ENCODE data around the gene PRM2. TPM values are rescaled to one million over a fixed set of nuclear protein-coding genes. Genes with fewer than 3 reads are reported as not detected.

PRM2 gene, protein sequence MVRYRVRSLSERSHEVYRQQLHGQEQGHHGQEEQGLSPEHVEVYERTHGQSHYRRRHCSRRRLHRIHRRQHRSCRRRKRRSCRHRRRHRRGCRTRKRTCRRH
- not detected for total RNA-seq

DNA sequence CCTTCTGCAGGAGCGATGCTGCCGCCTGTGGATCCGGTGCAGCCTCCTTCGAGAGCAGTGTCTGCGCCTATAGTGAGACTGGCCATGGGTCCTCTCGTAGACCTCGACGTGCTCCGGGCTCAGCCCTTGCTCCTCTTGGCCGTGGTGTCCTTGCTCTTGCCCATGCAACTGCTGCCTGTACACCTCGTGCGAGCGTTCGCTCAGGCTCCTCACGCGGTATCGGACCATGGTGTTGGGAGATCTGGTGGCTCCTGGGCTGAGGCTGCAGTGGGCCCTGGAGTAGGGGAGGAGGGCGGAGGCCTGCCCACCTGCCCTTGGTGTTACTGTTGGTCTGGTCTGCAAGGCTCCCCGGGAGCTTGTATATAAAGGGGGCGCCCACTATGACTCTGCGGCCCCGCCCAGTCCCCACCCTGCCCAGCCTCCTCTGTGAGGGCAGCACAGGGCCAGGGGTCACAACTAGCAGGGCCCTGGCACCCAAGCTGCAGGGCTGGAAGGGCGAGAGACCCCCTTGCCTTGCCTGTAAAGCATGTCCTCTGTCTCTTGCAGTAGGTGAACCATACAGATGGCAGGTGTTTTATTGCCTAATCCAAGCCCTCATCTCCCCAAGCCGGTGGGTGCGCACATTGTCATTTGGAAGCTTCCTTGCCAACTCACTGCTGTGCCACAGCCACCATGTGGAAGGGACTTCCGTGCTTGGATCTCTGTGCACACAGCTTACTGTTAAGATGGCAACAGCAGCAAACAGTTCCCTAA lies at the start of gene PRM2:
TSS of gene PRM2 (minus strand) at position 338 of the 753 bp plus-strand sequence. CDS start at position 228, 110 bp downstream.
- TF ChIP-seq POLR2A (IDR thresholded peaks at IDR 0.05): no peak
- TF ChIP-seq, protein P1, sequence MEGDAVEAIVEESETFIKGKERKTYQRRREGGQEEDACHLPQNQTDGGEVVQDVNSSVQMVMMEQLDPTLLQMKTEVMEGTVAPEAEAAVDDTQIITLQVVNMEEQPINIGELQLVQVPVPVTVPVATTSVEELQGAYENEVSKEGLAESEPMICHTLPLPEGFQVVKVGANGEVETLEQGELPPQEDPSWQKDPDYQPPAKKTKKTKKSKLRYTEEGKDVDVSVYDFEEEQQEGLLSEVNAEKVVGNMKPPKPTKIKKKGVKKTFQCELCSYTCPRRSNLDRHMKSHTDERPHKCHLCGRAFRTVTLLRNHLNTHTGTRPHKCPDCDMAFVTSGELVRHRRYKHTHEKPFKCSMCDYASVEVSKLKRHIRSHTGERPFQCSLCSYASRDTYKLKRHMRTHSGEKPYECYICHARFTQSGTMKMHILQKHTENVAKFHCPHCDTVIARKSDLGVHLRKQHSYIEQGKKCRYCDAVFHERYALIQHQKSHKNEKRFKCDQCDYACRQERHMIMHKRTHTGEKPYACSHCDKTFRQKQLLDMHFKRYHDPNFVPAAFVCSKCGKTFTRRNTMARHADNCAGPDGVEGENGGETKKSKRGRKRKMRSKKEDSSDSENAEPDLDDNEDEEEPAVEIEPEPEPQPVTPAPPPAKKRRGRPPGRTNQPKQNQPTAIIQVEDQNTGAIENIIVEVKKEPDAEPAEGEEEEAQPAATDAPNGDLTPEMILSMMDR (IDR thresholded peaks at IDR 0.05): no peak
- no peak for TF ChIP-seq POLR2AphosphoS5 (IDR thresholded peaks at IDR 0.05)

DNA sequence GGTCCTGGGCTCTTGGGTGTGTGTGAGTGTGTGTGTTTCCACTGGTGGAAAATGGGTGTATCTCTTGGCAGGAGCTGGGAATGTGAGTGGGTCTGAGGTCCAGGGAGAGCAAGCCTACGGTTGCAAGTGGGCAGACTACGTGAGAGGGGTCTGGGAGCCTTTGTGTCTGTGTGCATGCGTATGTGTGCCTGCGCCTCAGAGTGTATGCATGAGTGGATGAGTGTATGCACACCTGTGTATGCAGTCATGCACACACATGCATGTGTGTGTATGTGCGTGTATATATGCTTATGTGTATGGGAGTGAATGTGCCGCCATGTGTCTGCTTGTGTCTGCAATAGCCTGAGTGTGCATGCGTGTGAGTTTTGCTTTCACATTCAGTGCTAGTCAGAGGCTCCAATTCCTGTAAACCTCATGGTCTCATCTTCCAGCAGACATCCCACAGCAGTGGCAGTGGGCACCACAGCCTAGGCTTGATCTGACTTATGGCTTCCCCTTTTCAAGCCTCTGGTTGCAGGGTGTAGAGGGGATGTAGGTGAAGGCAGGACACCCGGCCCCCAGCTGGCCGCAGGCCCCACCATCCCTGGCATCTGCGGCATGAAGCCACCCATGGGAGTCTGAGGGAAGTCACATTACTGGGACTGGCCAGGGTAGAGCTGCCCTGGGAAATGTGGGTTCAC lies 49.3 kb upstream of the PRM2 start:
- Histone ChIP-seq H3K27ac (no peak overlapping the region), H3K4me3 (no peak overlapping the region), H3K4me1 (no peaks in the 10 kb centered on the region), H3K9me3 (no peaks in the 10 kb centered on the region), H3K36me3 (no peaks in the 10 kb centered on the region), H3K27me3 (no peaks in the 10 kb centered on the region)
- DNase-seq (ENCODE audit: low spot score in 2 of 2): no peak
- TF ChIP-seq, protein P1 (IDR thresholded peaks at IDR 0.05): no peak
- no peak for TF ChIP-seq POLR2A (IDR thresholded peaks at IDR 0.05)
- TF ChIP-seq POLR2AphosphoS5 (IDR thresholded peaks at IDR 0.05): no peak
- intact Hi-C loops (cut with DNase I; ENCODE audit: low total_unique reads): no loop called here

More for the DNA sequence above, at the start of gene PRM2:
- intact Hi-C loops (cut with DNase I; ENCODE audit: low total_unique reads): no loop called here
- Histone ChIP-seq H3K9me3 (no peaks in the 10 kb centered on the region), H3K27ac (no peak within 1 kb of the TSS), H3K27me3 (no peaks in the 10 kb centered on the region), H3K4me3 (no peak within 1 kb of the TSS), H3K36me3 (no peaks in the 10 kb centered on the region), H3K4me1 (no peaks in the 10 kb centered on the region)
- no peak for DNase-seq (ENCODE audit: low spot score in 2 of 2)

DNA sequence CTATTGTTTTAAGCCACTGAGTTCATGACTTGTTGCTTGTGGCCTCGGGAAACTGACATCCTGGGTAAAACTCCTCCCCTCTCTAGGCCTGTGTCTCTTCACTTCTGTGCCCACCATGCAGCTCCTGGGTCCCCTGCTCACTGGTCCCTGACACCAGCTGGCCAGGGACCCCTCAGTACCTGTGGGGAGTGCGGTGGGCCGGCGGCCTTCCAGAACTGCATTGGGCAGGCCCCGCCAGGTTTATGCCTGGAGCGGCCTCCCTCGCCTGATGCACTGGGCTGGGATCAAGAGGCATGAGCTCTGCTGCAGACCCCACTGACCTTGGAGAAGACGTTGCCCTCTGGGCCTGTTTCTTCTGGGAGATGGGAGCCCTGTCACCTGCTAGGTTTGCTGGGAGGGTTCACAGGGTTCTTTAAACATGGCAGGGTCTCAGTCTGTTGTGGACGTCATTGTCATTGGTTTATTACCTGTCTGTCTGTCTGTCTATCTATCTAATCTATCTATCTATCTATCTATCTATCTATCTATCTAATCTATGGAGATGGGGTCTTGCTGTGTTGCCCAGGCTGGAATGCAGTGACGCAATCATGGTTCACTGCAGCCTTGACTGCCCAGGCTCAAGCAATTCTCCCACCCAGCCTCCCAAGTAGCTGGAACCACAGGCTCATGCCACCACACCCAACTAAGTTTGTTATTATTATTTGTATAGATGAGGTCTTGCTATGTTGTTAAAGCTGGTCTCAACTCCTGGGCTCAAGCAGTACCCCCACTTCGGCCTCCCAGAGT lies 47.5 kb upstream of the PRM2 start:
- Histone ChIP-seq H3K4me1 (no peaks in the 10 kb centered on the region), H3K36me3 (no peaks in the 10 kb centered on the region), H3K4me3 (no peak overlapping the region), H3K9me3 (no peaks in the 10 kb centered on the region), H3K27ac (no peak overlapping the region), H3K27me3 (no peaks in the 10 kb centered on the region)
- TF ChIP-seq, protein P1 (IDR thresholded peaks at IDR 0.05): no peak
- TF ChIP-seq POLR2AphosphoS5 (IDR thresholded peaks at IDR 0.05) (no peak), POLR2A (IDR thresholded peaks at IDR 0.05) (no peak)
- no peak for DNase-seq (ENCODE audit: low spot score in 2 of 2)
- intact Hi-C loops (cut with DNase I; ENCODE audit: low total_unique reads): no loop called here

DNA sequence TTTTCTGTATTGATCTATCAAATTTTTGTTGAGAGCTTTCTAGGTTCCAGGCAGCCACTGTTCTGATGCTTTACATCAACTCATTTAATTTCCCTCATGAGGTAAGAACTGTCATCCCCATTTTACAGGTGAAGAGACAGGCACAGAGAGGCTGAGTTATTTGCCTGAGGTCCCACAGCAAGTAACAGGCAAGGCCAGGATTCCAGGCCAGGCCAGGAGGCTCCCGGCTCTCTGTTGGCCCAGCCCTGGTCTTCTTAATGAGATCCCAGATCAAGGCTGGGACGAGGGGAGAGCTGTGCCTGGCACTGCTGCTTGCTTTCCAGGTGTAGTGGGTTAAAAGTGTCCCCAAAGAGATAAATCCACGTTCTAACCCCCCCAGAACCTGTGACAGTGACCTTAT lies 46.5 kb upstream of the PRM2 start:
- no peaks in the 10 kb centered on the region for H3K36me3 ChIP-seq
- H3K4me1 ChIP-seq: no peaks in the 10 kb centered on the region
- intact Hi-C loops (cut with DNase I; ENCODE audit: low total_unique reads): no loop called here
- no peak overlapping the region for H3K27ac ChIP-seq
- no peak overlapping the region for H3K4me3 ChIP-seq
- DNase-seq (ENCODE audit: low spot score in 2 of 2): no peak
- H3K9me3 ChIP-seq: no peaks in the 10 kb centered on the region
- no peaks in the 10 kb centered on the region for H3K27me3 ChIP-seq
- TF ChIP-seq POLR2A (IDR thresholded peaks at IDR 0.05): no peak
- TF ChIP-seq POLR2AphosphoS5 (IDR thresholded peaks at IDR 0.05): no peak
- TF ChIP-seq, protein P1 (IDR thresholded peaks at IDR 0.05): no peak

Measured in breast epithelium (tissue), 4 donors.